ENCODE results near the gene TDRD12. TPM values are rescaled to one million over a fixed set of nuclear protein-coding genes. Genes with fewer than 3 reads are reported as not detected.

TDRD12 gene
- polyA plus RNA-seq (2013, experiment 1 of 4), result 0.50 TPM
- polyA plus RNA-seq (2013, experiment 2 of 4), result 0.20 TPM
- 0.43 TPM for polyA plus RNA-seq (2013, experiment 3 of 4)
- 0.16 TPM for polyA plus RNA-seq (2013, experiment 4 of 4)

GRCh38 chr19:32719611-32720059, at the start of gene TDRD12:
Gene TDRD12, plus strand, starts transcription at chr19:32719767. Its CDS starts 306 bp downstream, at chr19:32720073.
- WGBS, 2 experiments, result 96 to 97% methylated on average over 44 of the region's 44 CpGs
- Histone ChIP-seq H3K27me3 (ENCODE audit: control insufficient read depth, insufficient read depth, low read length, poor library complexity, severe bottlenecking) (no peaks in the 10 kb centered on the region), H3K36me3 (ENCODE audit: control insufficient read depth, insufficient read depth, low read length) (no peaks in the 10 kb centered on the region), H3K4me3 (ENCODE audit: insufficient read depth, low read depth, low read length) (no peak within 1 kb of the TSS), H3K9me3 (ENCODE audit: control insufficient read depth, low read length) (no peaks in the 10 kb centered on the region), H3K27ac (ENCODE audit: insufficient read depth, low read depth, low read length, poor library complexity, severe bottlenecking) (no peak within 1 kb of the TSS), H3K4me1 (ENCODE audit: control insufficient read depth, insufficient read depth, low read length) (no peaks in the 10 kb centered on the region)

GRCh38 chr19:32671883-32672593, 47.5 kb upstream of the TDRD12 start:
- peaks cover 8% of the 10 kb centered on the region for H3K4me1 ChIP-seq (ENCODE audit: control insufficient read depth, insufficient read depth, low read length)
- H3K9me3 ChIP-seq (ENCODE audit: control insufficient read depth, low read length), result no peaks in the 10 kb centered on the region
- no peak overlapping the region for H3K27ac ChIP-seq (ENCODE audit: insufficient read depth, low read depth, low read length, poor library complexity, severe bottlenecking)
- peaks cover 40% of the 10 kb centered on the region for H3K27me3 ChIP-seq (ENCODE audit: control insufficient read depth, insufficient read depth, low read length, poor library complexity, severe bottlenecking)
- H3K36me3 ChIP-seq (ENCODE audit: control insufficient read depth, insufficient read depth, low read length), result no peaks in the 10 kb centered on the region
- no peak overlapping the region for H3K4me3 ChIP-seq (ENCODE audit: insufficient read depth, low read depth, low read length)
- 85 to 86% methylated on average over 12 to 14 of the region's 14 CpGs for WGBS, 2 experiments

GRCh38 chr19:32672841-32673240, 46.7 kb upstream of the TDRD12 start:
- WGBS, 2 experiments, result 87 to 89% methylated on average over 3 of the region's 3 CpGs
- no peak overlapping the region for H3K4me3 ChIP-seq (ENCODE audit: insufficient read depth, low read depth, low read length)
- H3K4me1 ChIP-seq (ENCODE audit: control insufficient read depth, insufficient read depth, low read length), result peaks cover 13% of the 10 kb centered on the region

GRCh38 chr19:32673573-32673972, 46.0 kb upstream of the TDRD12 start:
- Histone ChIP-seq H3K36me3 (ENCODE audit: control insufficient read depth, insufficient read depth, low read length) (no peaks in the 10 kb centered on the region), H3K4me1 (ENCODE audit: control insufficient read depth, insufficient read depth, low read length) (peaks cover 13% of the 10 kb centered on the region), H3K27me3 (ENCODE audit: control insufficient read depth, insufficient read depth, low read length, poor library complexity, severe bottlenecking) (peaks cover 49% of the 10 kb centered on the region), H3K4me3 (ENCODE audit: insufficient read depth, low read depth, low read length) (no peak overlapping the region), H3K27ac (ENCODE audit: insufficient read depth, low read depth, low read length, poor library complexity, severe bottlenecking) (no peak overlapping the region), H3K9me3 (ENCODE audit: control insufficient read depth, low read length) (no peaks in the 10 kb centered on the region)
- WGBS, 2 experiments, result 90 to 91% methylated on average over 10 of the region's 10 CpGs

More at GRCh38 chr19:32672841-32673240, 46.7 kb upstream of the TDRD12 start:
- no peaks in the 10 kb centered on the region for H3K36me3 ChIP-seq (ENCODE audit: control insufficient read depth, insufficient read depth, low read length)
- no peaks in the 10 kb centered on the region for H3K9me3 ChIP-seq (ENCODE audit: control insufficient read depth, low read length)
- peaks cover 48% of the 10 kb centered on the region for H3K27me3 ChIP-seq (ENCODE audit: control insufficient read depth, insufficient read depth, low read length, poor library complexity, severe bottlenecking)
- no peak overlapping the region for H3K27ac ChIP-seq (ENCODE audit: insufficient read depth, low read depth, low read length, poor library complexity, severe bottlenecking)

- Histone ChIP-seq H3K4me3 (ENCODE audit: insufficient read depth, low read depth, low read length) (peak overlapping the region; percentile 62), H3K9me3 (ENCODE audit: control insufficient read depth, low read length) (no peaks in the 10 kb centered on the region), H3K36me3 (ENCODE audit: control insufficient read depth, insufficient read depth, low read length) (no peaks in the 10 kb centered on the region), H3K27ac (ENCODE audit: insufficient read depth, low read depth, low read length, poor library complexity, severe bottlenecking) (no peak overlapping the region), H3K4me1 (ENCODE audit: control insufficient read depth, insufficient read depth, low read length) (peaks cover 13% of the 10 kb centered on the region), H3K27me3 (ENCODE audit: control insufficient read depth, insufficient read depth, low read length, poor library complexity, severe bottlenecking) (peaks cover 49% of the 10 kb centered on the region)
- 3% methylated on average over 67 of the region's 67 CpGs for WGBS, 2 experiments
Measured at GRCh38 chr19:32674153-32674930, 45.2 kb upstream of the TDRD12 start.

GRCh38 chr19:32674931-32675719, 44.4 kb upstream of the TDRD12 start, which contains the start of gene ANKRD27:
Gene ANKRD27, minus strand, starts transcription at chr19:32675180. Its CDS starts 16,165 bp downstream, at chr19:32659015.
- WGBS, 2 experiments, result 0 to 1% methylated on average over 75 of the region's 75 CpGs
- H3K9me3 ChIP-seq (ENCODE audit: control insufficient read depth, low read length), result no peaks in the 10 kb centered on the region
- H3K4me1 ChIP-seq (ENCODE audit: control insufficient read depth, insufficient read depth, low read length), result peaks cover 10% of the 10 kb centered on the region
- no peaks in the 10 kb centered on the region for H3K36me3 ChIP-seq (ENCODE audit: control insufficient read depth, insufficient read depth, low read length)
- H3K27ac ChIP-seq (ENCODE audit: insufficient read depth, low read depth, low read length, poor library complexity, severe bottlenecking), result no peak within 1 kb of the TSS
- peaks cover 52% of the 10 kb centered on the region for H3K27me3 ChIP-seq (ENCODE audit: control insufficient read depth, insufficient read depth, low read length, poor library complexity, severe bottlenecking)
- H3K4me3 ChIP-seq (ENCODE audit: insufficient read depth, low read depth, low read length), result peak within 1 kb of the TSS; percentile 62

- Histone ChIP-seq H3K36me3 (ENCODE audit: control insufficient read depth, insufficient read depth, low read length) (no peaks in the 10 kb centered on the region), H3K4me1 (ENCODE audit: control insufficient read depth, insufficient read depth, low read length) (peaks cover 10% of the 10 kb centered on the region), H3K27ac (ENCODE audit: insufficient read depth, low read depth, low read length, poor library complexity, severe bottlenecking) (no peak within 1 kb of the TSS), H3K9me3 (ENCODE audit: control insufficient read depth, low read length) (no peaks in the 10 kb centered on the region), H3K27me3 (ENCODE audit: control insufficient read depth, insufficient read depth, low read length, poor library complexity, severe bottlenecking) (peaks cover 53% of the 10 kb centered on the region), H3K4me3 (ENCODE audit: insufficient read depth, low read depth, low read length) (peak within 1 kb of the TSS; percentile 62)
- WGBS, 2 experiments, result 5 to 6% methylated on average over 53 of the region's 53 CpGs
Measured at GRCh38 chr19:32675720-32676185, 43.8 kb upstream of the TDRD12 start, which contains the start of gene RGS9BP. Gene RGS9BP, plus strand, starts transcription at chr19:32675848. Its CDS starts 416 bp downstream, at chr19:32676264.

- Histone ChIP-seq H3K4me1 (ENCODE audit: control insufficient read depth, insufficient read depth, low read length) (peaks cover 10% of the 10 kb centered on the region), H3K36me3 (ENCODE audit: control insufficient read depth, insufficient read depth, low read length) (no peaks in the 10 kb centered on the region), H3K27ac (ENCODE audit: insufficient read depth, low read depth, low read length, poor library complexity, severe bottlenecking) (peak overlapping the region; percentile 26), H3K4me3 (ENCODE audit: insufficient read depth, low read depth, low read length) (peak overlapping the region; percentile 22), H3K27me3 (ENCODE audit: control insufficient read depth, insufficient read depth, low read length, poor library complexity, severe bottlenecking) (peaks cover 53% of the 10 kb centered on the region), H3K9me3 (ENCODE audit: control insufficient read depth, low read length) (no peaks in the 10 kb centered on the region)
- WGBS, 2 experiments, result 4 to 5% methylated on average over 93 of the region's 93 CpGs
Measured at GRCh38 chr19:32676186-32676894, 43.2 kb upstream of the TDRD12 start.

- Histone ChIP-seq H3K27ac (ENCODE audit: insufficient read depth, low read depth, low read length, poor library complexity, severe bottlenecking) (peak overlapping the region; percentile 26), H3K9me3 (ENCODE audit: control insufficient read depth, low read length) (no peaks in the 10 kb centered on the region), H3K4me3 (ENCODE audit: insufficient read depth, low read depth, low read length) (no peak overlapping the region), H3K27me3 (ENCODE audit: control insufficient read depth, insufficient read depth, low read length, poor library complexity, severe bottlenecking) (peaks cover 53% of the 10 kb centered on the region), H3K4me1 (ENCODE audit: control insufficient read depth, insufficient read depth, low read length) (peaks cover 10% of the 10 kb centered on the region), H3K36me3 (ENCODE audit: control insufficient read depth, insufficient read depth, low read length) (no peaks in the 10 kb centered on the region)
- 26 to 29% methylated on average over 33 of the region's 33 CpGs for whole genome bisulfite sequencing, 2 experiments
Measured at GRCh38 chr19:32676895-32677359, 42.6 kb upstream of the TDRD12 start.

All from ectodermal cell (in vitro differentiated cells).